Measurements from ENCODE around the gene TMEM151B.

DNA sequence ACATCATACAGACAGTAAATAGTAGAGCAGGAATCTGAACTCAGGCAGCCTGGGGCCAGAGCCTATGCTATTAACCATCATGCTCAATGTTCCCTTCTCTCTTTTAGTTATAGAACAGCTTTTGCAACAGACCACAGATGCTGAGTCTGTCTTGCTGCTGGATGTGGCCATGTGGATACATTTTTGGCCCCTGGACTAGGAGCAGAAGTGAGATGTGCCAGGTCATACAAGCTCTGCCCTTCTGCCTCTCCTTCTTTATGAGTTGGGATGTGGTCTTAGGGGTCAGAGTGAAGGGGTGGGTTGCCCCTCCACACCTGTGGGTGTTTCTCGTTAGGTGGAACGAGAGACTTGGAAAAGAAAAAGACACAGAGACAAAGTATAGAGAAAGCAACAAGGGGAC, 57.5 kb downstream of the TMEM151B start:
- TF ChIP-seq, protein P1, sequence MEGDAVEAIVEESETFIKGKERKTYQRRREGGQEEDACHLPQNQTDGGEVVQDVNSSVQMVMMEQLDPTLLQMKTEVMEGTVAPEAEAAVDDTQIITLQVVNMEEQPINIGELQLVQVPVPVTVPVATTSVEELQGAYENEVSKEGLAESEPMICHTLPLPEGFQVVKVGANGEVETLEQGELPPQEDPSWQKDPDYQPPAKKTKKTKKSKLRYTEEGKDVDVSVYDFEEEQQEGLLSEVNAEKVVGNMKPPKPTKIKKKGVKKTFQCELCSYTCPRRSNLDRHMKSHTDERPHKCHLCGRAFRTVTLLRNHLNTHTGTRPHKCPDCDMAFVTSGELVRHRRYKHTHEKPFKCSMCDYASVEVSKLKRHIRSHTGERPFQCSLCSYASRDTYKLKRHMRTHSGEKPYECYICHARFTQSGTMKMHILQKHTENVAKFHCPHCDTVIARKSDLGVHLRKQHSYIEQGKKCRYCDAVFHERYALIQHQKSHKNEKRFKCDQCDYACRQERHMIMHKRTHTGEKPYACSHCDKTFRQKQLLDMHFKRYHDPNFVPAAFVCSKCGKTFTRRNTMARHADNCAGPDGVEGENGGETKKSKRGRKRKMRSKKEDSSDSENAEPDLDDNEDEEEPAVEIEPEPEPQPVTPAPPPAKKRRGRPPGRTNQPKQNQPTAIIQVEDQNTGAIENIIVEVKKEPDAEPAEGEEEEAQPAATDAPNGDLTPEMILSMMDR (IDR thresholded peaks at IDR 0.05): no peak
- TF ChIP-seq EZH2 (IDR thresholded peaks at IDR 0.05): no peak
